SJSA1 (cell line): ENCODE results near the gene RASD2. TPM values are rescaled to one million over a fixed set of nuclear protein-coding genes. Genes with fewer than 3 reads are reported as not detected.

ENCODE experiments used
- DNase-seq, 2 experiments: peaks; one replicate each; pipeline ENCODE4 v3.0.0-alpha.2; 2015 to 2020; ENCODE audit warnings: low spot score in 2 of 2, low read depth in 1 of 2
- H3K27ac ChIP-seq: fragments of 250-450 bp; sonication (Bioruptor Pico); 2 replicates; pipeline ENCODE4 v1.5.1; 2020; ENCODE audit warnings: mild to moderate bottlenecking, moderate library complexity
- H3K27me3 ChIP-seq: fragments of 250-450 bp; sonication (Bioruptor Pico); replicated peaks from 2 replicates; pipeline ENCODE4 v1.5.1; 2020; ENCODE audit warnings: mild to moderate bottlenecking, moderate library complexity
- H3K36me3 ChIP-seq: fragments of 250-450 bp; sonication (Bioruptor Pico); 2 replicates; pipeline ENCODE4 v1.5.1; 2020; ENCODE audit warnings: mild to moderate bottlenecking
- H3K4me1 ChIP-seq: fragments of 250-450 bp; sonication (Bioruptor Pico); replicated peaks from 2 replicates; pipeline ENCODE4 v1.6.1; 2021; ENCODE audit warnings: mild to moderate bottlenecking
- H3K4me3 ChIP-seq: fragments of 250-450 bp; sonication (Bioruptor Pico); 2 replicates; pipeline ENCODE4 v1.5.1; 2020; ENCODE audit warnings: mild to moderate bottlenecking
- H3K9me3 ChIP-seq: fragments of 250-450 bp; sonication (Bioruptor Pico); replicated peaks from 2 replicates; pipeline ENCODE4 v1.5.1; 2020; ENCODE audit warnings: mild to moderate bottlenecking
- total RNA-seq: library from RNA; depleted of rRNA; stranded (reverse); fragments of >200 nt; shearing (Covaris generic); gene quantifications from 2 replicates; pipeline ENCODE4 v1.2.3, GENCODE V29; 2014

RASD2 gene
- total RNA-seq, 1 experiment from 2014 or later: not detected

- DNase-seq: no peak
- no peak overlapping the region for H3K4me3 ChIP-seq
- no peaks in the 10 kb centered on the region for H3K4me1 ChIP-seq
- no peaks in the 10 kb centered on the region for H3K9me3 ChIP-seq
- no peaks in the 10 kb centered on the region for H3K36me3 ChIP-seq
- H3K27ac ChIP-seq: no peak overlapping the region
- no peaks in the 10 kb centered on the region for H3K27me3 ChIP-seq
Observed at GRCh38 chr22:35581023-35581413, 40.4 kb downstream of the RASD2 start.

- H3K27ac ChIP-seq: no peak overlapping the region
- H3K9me3 ChIP-seq: no peaks in the 10 kb centered on the region
- H3K4me3 ChIP-seq: no peak overlapping the region
- no peaks in the 10 kb centered on the region for H3K27me3 ChIP-seq
- H3K4me1 ChIP-seq: peaks cover 3% of the 10 kb centered on the region
- no peaks in the 10 kb centered on the region for H3K36me3 ChIP-seq
- DNase-seq: no peak
Observed at GRCh38 chr22:35582218-35582860, 41.7 kb downstream of the RASD2 start.

- peaks cover 9% of the 10 kb centered on the region for H3K4me1 ChIP-seq
- peak in 1 of 2 experiments; percentile 63 for DNase-seq
- H3K9me3 ChIP-seq: no peaks in the 10 kb centered on the region
Observed at GRCh38 chr22:35582861-35583670, 42.4 kb downstream of the RASD2 start.

GRCh38 chr22:35586771-35587170 is 46.1 kb downstream of the RASD2 start:
- Histone ChIP-seq H3K36me3 (no peaks in the 10 kb centered on the region), H3K4me1 (peaks cover 35% of the 10 kb centered on the region)

More at GRCh38 chr22:35582861-35583670, 42.4 kb downstream of the RASD2 start:
- Histone ChIP-seq H3K36me3 (no peaks in the 10 kb centered on the region), H3K27me3 (no peaks in the 10 kb centered on the region), H3K4me3 (no peak overlapping the region), H3K27ac (no peak overlapping the region)

GRCh38 chr22:35587447-35587870 is 46.8 kb downstream of the RASD2 start:
- Histone ChIP-seq H3K4me1 (peaks cover 35% of the 10 kb centered on the region), H3K27ac (no peak overlapping the region), H3K36me3 (no peaks in the 10 kb centered on the region), H3K9me3 (no peaks in the 10 kb centered on the region), H3K4me3 (no peak overlapping the region), H3K27me3 (no peaks in the 10 kb centered on the region)
- DNase-seq: no peak

More at GRCh38 chr22:35586771-35587170, 46.1 kb downstream of the RASD2 start:
- Histone ChIP-seq H3K27me3 (no peaks in the 10 kb centered on the region), H3K4me3 (no peak overlapping the region), H3K27ac (no peak overlapping the region), H3K9me3 (no peaks in the 10 kb centered on the region)
- DNase-seq: no peak

- DNase-seq: no peak
- Histone ChIP-seq H3K27ac (0 out of 2 replicates have a peak overlapping the region, but pooled peaks have one; percentile 71), H3K4me1 (peaks cover 35% of the 10 kb centered on the region), H3K36me3 (no peaks in the 10 kb centered on the region), H3K4me3 (no peak overlapping the region), H3K27me3 (no peaks in the 10 kb centered on the region), H3K9me3 (no peaks in the 10 kb centered on the region)
Observed at GRCh38 chr22:35587896-35588295, 47.3 kb downstream of the RASD2 start.

- H3K36me3 ChIP-seq: no peaks in the 10 kb centered on the region
- H3K4me1 ChIP-seq: peaks cover 35% of the 10 kb centered on the region
- DNase-seq: peak; percentile 92 to 94
- H3K4me3 ChIP-seq: no peak overlapping the region
- H3K27me3 ChIP-seq: no peaks in the 10 kb centered on the region
- no peaks in the 10 kb centered on the region for H3K9me3 ChIP-seq
- peak overlapping the region; percentile 71 for H3K27ac ChIP-seq
Observed at GRCh38 chr22:35589071-35589755, 48.6 kb downstream of the RASD2 start.

- H3K9me3 ChIP-seq: no peaks in the 10 kb centered on the region
- H3K27ac ChIP-seq: no peak overlapping the region; the same call in 1 of the 2 replicates
- peaks cover 35% of the 10 kb centered on the region for H3K4me1 ChIP-seq
Observed at GRCh38 chr22:35589756-35590093, 49.1 kb downstream of the RASD2 start.

GRCh38 chr22:35590634-35591295 is 50.1 kb downstream of the RASD2 start:
- H3K4me3 ChIP-seq: no peak overlapping the region
- peaks cover 35% of the 10 kb centered on the region for H3K4me1 ChIP-seq
- H3K36me3 ChIP-seq: no peaks in the 10 kb centered on the region
- DNase-seq: no peak
- H3K27ac ChIP-seq: no peak overlapping the region
- no peaks in the 10 kb centered on the region for H3K27me3 ChIP-seq
- no peaks in the 10 kb centered on the region for H3K9me3 ChIP-seq

More at GRCh38 chr22:35589756-35590093, 49.1 kb downstream of the RASD2 start:
- Histone ChIP-seq H3K27me3 (no peaks in the 10 kb centered on the region), H3K4me3 (no peak overlapping the region), H3K36me3 (no peaks in the 10 kb centered on the region)
- no peak for DNase-seq

GRCh38 chr22:35591714-35592417 is 51.2 kb downstream of the RASD2 start:
- Histone ChIP-seq H3K36me3 (no peaks in the 10 kb centered on the region), H3K4me1 (peaks cover 35% of the 10 kb centered on the region), H3K27ac (no peak overlapping the region), H3K27me3 (no peaks in the 10 kb centered on the region), H3K9me3 (no peaks in the 10 kb centered on the region), H3K4me3 (no peak overlapping the region)
- no peak for DNase-seq

- no peak overlapping the region for H3K27ac ChIP-seq
- H3K4me1 ChIP-seq: peaks cover 30% of the 10 kb centered on the region
- DNase-seq: no peak
- H3K9me3 ChIP-seq: no peaks in the 10 kb centered on the region
- no peaks in the 10 kb centered on the region for H3K36me3 ChIP-seq
- no peak overlapping the region for H3K4me3 ChIP-seq
- H3K27me3 ChIP-seq: no peaks in the 10 kb centered on the region
Observed at GRCh38 chr22:35592418-35592967, 51.9 kb downstream of the RASD2 start.

- Histone ChIP-seq H3K4me1 (peaks cover 24% of the 10 kb centered on the region), H3K4me3 (no peak overlapping the region), H3K36me3 (no peaks in the 10 kb centered on the region), H3K27me3 (no peaks in the 10 kb centered on the region), H3K27ac (no peak overlapping the region), H3K9me3 (no peaks in the 10 kb centered on the region)
- DNase-seq: no peak
Observed at GRCh38 chr22:35593071-35593890, 52.6 kb downstream of the RASD2 start.
